Mammary epithelial cell (primary cell): ENCODE data around the gene SOX12.

Source experiments
- CTCF ChIP-seq, 2 donors: IDR thresholded peaks in 1 of 2; conservative IDR thresholded peaks in 1 of 2; 2 replicates each; pipeline ENCODE4 v1.5.1; 2011 to 2012; ENCODE audit warnings: inconsistent platforms in 2 of 2, low read length in 2 of 2, mild to moderate bottlenecking in 2 of 2, control low read depth in 1 of 2, low read depth in 1 of 2; ENCODE audit not compliant: insufficient read depth in 1 of 2; ENCODE audit errors: extremely low read depth in 1 of 2
- EZH2 ChIP-seq: IDR thresholded peaks from 2 replicates; pipeline ENCODE4 v1.6.1; 2012; ENCODE audit warnings: low read length, inconsistent platforms, borderline replicate concordance

DNA sequence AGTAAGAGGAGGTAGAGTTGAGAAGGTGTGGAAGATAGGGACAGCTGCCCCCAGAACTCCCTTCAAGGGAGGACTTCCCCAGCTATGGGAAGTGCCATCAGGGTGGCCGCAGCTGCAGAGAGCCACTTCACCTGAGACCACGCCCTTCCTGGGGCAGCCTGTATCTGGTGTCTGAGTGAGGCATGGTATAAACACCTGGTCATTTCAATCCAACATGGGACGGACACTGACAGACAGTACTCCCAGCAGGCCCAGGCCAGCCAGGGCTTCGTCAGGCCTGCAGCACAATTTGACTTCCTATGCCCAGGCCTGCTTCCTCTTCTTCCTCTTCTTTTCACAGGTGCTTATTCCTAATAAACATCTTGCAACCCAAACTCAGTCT lies 4.5 kb downstream of the SOX12 start:
- no peak for TF ChIP-seq CTCF (conservative IDR thresholded peaks at IDR 0.05 in 1 of 2, IDR thresholded peaks at IDR 0.05 in 1 of 2; ENCODE audit: extremely low read depth in 1 of 2, insufficient read depth in 1 of 2, low read depth in 1 of 2, low read length in 2 of 2)
- TF ChIP-seq EZH2 = no peak
